Stimulated activated CD8-positive, alpha-beta memory T cell treated with anti-CD3 and anti-CD28 coated beads, Interleukin-7, amount 100 ng/mL, for 4 hours (primary cell): Measurements from ENCODE around the gene CNEP1R1.
"Not testable (repeated sequence)": the region's sequence is repeated elsewhere in the genome, so short reads cannot be mapped to it uniquely, and the experiment has no call there.

Experiments used
- DNase-seq, 2 donors: peaks; one replicate each; pipeline ENCODE4 v3.0.0-alpha.2; 2020; ENCODE audit warnings: low read depth in 2 of 2

CNEP1R1 gene, protein sequence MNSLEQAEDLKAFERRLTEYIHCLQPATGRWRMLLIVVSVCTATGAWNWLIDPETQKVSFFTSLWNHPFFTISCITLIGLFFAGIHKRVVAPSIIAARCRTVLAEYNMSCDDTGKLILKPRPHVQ

DNA sequence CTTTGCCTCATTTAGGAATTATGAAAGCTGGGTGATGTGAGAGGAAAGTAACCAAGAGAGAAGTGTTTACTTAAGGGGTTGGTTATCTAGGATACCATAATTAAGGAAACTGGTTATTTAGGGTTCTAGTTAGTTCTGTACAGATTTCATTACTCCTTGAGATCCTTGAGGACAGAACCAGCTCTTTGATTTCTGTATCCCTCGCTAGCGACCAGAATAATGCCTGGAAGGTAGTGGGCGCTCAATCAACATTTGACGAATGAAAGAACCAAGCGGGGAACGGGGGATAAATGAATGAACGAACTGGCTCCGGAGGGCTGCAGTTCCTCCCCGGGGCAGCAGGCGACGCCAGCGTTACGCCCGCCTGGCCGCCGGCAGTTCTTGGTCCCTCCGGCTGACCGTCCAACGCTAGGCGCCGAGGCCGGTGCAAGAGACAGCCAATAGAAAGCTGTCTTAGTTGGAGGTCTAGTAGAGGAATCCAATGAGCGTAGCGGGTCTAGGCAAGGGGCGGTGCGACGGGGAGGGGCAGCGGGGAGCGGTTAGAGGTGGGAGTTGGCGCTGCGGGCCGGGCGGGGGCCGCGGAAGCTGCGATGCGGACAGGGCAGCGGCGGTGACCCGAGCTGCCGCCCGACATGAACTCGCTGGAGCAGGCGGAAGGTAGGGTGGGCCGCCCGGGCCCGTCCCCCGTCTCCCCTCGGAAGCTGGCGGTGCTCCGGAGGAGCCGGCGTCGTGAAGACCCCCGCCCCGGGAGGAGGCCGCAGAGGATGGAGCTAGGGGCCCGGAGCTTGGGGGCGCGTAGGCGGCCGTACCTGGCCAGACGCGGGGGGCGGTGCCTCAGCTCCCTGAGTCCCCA, at the start of gene CNEP1R1:
Gene CNEP1R1 (plus strand): TSS at position 542 of the 853 bp plus-strand sequence. CDS start 91 bp downstream, at position 633.
- DNase-seq, result peak; percentile 86 to 87

DNA sequence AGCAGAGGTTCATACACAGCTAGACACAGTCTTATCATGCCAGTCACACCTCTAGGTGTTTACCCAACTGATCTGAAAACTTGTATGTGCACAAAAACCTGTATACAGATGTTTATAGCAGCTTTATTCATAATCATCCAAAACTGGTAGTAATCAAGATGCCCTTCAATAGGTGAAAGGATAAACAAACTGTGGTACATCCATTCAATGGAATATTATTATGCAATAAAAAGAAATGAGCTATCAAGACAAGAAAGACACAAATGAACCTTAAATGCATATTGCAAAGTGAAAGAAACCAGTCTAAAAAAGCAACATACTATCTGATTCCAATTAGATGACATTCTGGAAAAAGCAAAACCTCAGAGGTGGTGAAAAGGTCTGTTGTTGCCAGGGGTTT, 47.6 kb upstream of the CNEP1R1 start:
- DNase-seq, result no peak

DNA sequence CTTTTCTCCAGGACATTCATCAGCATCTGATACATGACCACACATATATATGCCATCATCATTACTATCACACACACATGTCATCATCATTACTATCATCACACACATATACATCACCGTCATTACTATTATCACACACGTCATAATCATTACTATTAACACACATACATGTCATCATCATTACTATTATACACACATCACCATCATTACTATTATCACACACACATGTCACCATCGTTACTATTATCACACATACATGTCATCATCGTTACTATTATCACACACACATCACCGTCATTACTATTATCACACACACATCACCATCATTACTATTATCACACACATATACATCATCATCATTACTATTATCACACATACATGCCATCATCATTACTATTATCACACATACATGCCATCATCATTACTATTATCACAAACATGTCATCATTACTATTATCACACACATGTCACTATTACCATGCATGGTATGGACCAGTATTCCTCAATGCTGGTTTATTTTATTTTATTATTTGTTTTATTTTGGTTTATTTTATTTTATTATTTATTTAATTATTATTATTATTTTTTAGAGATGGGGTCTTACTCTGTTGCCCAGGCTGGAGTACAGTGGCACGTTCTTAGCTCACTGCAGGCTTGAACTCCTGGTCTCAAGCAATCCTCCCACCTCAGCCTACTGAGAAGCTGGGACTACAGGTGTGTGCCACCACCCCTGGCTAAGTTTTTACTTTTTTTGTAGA, 46.3 kb upstream of the CNEP1R1 start:
- no peak for DNase-seq

DNA sequence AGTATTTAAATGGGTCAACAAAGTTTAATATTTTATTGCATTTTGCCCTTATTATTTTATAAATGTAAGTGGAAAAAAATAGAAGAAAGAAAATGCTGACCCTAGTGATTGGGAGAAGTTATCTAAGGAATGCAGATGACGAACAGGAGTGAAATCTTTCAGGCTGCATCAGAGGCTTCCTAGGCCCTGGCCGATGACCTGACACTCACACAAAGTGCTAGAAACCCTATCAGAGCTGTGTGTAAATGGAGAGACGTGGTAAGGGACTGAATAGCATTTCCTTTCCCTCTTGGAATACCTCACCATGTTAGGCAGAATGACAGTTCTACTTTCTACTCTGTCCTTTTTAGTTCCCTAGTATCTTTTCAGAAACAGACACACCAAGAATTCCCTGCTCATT, 44.9 kb upstream of the CNEP1R1 start:
- no peak for DNase-seq

DNA sequence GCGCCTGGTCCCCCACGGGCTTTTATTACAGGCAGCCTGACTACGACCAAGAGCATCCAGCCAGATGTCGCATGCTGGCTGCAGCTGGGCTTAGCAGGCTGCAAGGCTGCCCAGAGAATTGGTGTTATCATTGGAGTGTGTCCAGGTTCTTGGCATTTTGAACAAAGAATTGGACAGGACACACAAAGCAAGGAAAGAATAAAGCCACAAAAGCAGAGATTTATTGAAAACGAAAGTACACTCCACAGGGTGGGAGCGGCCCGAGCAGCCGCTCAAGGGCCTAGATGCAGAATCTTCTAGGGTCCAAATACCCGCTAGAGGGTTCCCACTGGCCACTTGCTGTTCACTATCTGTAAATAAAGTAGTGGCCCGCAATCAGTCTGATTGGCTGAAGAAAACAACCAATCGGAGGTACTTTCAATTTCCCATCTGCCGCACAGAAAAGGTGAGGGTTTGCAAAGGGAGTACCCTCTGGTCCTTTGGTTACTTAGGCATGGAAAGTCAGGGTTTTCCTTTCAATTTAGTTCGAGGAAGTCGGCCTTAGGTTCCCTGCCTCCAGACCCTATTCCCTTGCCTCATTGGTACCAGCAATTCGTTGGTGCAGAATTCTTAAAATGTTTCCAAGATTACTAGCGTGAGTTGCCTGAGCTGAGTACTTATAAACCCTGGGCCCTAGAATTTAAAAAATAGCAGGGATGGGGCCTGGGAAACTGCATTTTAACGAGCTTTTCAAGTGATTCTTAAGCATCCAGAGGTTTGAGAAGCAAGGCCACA, 38.5 kb upstream of the CNEP1R1 start:
- DNase-seq, result no peak

DNA sequence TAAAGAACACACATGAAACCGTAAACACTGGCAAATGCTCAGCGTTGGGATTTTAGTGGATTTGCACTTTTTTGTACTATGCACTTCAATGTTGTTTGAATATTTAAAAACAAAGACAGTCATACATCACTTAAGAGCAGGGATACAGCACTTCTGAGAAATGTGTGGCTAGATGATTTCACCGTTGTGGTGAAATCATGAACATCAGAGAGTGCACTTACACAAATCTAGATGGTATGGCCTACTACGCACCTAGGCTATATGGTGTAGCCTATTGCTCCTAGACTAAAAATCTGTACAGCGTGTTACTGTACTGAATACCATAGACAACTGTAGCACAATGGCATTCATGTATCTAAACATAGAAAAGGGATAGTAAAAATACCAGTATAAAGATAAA, 37.6 kb upstream of the CNEP1R1 start:
- no peak for DNase-seq

DNA sequence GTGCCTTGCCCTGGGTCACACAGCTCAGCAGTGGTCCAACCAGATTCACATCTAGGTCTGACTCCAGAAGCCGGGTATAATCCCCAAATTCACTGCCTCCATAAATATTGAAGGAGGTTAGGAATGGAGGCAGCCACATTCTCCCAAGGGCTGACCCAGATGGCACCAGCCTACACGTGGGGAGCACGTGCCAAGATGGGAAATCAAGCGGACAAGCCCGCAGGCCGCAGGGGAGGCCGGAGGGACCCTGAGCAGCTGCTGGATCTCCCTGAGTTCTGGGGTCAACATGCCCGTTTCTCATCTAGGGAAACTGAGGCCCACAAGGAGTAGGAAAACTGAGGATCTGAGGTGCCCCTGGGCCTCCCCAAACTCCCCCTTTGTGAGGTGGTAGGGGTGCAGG, 32.2 kb upstream of the CNEP1R1 start:
- no peak for DNase-seq

DNA sequence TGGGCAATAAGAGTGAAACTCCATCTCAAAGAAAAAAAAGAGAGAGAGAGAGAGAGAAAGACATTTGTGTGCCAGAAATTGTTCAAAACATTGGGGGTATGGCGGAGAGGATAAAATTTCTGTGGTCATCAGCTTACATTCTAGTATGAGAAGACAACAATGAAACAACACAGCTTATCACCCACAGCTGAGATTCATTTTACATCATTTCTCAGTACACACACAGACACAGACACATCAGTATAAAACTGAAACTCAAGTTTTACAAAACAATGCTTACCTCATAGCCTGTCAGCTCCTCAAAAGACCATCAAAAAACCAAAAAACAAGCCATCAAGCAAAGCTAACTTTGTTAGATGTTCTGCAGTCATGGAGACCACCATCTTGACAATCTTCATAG, 31.4 kb upstream of the CNEP1R1 start:
- DNase-seq, result no peak

DNA sequence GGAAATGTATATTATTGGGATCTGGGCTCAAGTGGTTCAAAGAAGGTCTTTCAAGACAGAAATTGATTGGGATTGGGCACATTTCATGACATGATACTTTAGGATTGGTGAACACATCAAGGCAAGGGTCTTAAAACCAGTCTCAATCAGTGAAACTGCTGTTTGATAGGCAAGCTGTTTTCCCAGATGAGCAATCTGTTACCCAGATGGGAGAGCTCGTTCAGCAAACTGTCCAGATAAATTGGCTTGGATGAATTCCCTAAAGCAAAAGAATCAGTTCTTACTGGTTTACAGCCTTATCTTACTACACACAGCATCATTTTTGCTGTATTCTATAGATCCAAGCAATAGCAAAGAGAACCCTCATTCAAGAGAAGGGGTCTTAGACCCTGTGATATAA, 31.0 kb upstream of the CNEP1R1 start:
- no peak for DNase-seq

DNA sequence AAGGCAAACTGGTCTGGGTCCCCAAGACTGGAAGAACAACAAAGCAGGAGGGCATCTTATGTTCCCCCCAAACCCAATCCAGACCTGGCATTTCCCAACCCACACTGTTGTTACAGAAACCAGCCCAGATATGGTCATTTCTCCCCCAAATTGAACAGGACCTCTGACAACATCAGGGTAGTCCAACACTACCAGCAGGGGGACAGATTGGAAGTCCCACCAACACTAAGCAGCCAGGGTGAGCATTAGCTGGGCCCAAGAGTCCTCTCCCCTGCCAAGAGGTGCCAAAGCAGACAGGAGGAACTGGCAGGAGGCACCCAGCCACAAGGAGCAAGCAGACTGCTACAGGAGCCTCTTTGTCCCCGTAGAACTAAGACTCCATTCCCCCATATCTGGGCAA, 29.3 kb upstream of the CNEP1R1 start:
- DNase-seq, result no peak

DNA sequence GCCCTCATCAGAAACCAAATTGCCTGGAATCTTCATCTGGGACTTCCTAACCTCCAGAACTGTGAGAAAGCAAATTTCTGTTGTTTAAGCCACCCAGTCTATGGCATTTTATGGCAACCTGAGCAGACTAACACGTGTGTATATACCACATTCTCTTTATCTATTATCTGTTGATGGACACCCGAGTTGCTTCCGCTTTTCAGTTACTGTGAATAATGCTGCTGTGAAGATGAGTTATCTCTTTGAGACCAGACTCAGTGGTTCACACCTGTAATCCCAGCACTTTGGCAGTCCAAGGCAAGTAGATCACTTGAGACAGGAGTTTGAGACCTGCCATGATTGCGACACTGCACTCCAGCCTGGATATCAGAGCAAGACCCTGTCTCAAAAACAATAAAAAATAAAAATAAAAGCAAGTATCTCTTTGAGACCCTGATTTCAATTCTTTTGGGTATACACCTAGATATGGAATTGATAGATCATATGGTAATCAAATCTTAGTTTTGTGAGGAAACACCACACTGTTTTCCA, 27.2 kb upstream of the CNEP1R1 start:
- no peak for DNase-seq

DNA sequence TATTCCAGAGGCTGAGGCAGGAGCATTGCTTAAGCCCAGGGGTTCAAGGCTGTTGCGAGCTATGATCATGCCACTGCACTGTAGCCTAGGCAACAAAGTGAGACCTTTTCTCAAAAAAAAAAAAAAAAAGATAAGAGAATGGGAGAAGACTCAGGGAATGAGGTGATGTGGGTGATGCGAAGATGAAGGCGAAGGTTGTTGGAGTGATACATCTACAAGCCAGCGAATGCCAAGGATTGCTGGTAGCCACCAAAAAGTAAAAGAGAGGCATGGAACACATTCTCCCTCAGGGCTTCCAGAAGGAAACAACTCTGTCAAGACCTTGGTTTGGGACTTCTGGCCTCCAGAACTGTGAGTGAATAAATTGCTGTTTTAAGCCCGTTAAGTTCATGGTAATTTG, 26.0 kb upstream of the CNEP1R1 start:
- no peak for DNase-seq

DNA sequence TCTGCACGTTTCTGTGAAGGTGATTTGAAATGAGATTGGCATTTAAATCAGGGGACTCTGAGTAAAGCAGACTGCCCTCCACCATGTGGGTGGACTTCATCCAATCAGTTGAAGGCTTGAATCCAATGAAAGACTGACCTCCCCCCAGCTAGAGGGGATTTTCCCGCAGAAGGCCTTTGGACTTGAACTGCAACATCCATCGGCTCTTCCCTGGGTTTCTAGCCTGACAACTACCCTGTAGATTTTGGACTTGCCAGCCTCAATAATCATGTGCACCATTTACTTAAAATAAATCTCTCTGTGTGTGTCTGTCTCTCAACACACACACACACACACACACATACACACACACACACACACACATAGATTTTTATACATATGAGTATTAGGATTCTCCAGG, 23.9 kb upstream of the CNEP1R1 start:
- no peak for DNase-seq

DNA sequence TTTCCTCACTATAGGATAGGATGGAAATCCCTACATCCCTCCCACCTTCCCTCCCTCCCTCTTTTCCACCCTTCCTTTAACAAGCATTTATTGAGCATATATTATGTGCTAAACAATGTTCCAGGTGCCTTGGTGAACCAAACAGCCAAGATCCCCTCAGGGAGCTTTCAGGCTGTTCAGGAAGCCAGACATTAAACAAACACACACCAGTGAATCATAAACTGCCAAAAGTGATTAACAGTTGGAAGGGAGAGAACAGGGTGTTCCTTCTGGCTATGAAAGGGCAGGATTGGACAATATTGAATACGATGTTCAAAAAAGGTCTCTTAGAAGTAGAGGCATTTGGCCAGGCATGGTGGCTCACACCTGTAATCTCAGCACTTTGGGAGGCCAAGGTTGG, 22.8 kb upstream of the CNEP1R1 start:
- DNase-seq, result no peak

DNA sequence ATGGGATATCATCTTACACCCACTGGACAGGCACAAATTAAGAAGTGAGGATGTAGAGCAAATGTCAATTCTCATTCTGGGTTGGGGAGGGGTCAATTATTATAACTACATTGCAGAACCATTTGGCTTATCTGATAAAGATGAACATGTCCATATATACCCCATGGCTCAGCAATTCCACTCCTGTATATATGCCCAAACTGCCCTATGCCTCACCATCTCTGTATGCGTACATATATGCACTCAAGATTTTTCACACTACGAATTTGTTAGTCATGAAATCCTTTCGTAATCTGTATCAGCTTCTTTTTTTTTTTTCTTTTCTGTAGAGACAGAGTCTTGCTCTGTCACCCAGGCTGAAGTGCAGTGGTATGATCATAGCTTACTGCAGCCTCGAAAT, 20.8 kb upstream of the CNEP1R1 start:
- DNase-seq, result no peak

DNA sequence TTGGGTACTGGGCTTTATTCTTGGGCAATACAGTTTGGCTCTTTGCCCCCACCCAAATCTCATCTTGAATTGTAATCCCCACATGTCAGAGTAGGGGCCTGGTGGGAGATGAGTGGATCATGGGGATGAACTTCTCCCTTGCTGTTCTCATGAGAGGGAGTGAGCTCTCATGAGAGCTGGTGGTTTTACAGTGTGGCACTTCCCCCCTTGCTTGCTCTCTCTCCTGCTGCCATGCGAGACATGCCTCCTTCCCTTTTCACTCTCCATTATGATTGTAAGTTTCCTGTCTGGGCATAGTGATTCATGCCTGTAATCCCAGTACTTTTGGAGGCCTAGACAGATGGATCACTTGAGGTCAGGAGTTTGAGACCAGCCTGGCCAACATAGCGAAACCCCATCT, 18.1 kb upstream of the CNEP1R1 start:
- no peak for DNase-seq

DNA sequence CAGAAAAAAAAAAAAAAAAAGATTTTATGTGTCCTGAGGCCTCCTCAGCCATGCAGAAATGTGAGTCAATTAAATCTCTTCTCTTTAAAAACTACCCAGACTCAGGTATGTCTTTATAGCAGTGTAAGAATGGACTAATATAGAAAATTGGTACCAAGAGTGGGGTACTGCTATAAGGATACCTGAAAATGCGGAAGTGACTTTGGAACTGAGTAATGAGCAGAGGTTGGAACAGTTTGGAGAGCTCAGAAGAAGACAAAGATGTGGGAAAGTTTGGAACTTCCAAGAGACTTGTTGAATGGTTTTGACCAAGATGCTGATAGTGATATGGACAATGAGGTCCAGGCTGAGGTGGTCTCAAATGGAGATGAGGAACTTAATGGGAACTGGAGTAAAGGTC, 17.3 kb upstream of the CNEP1R1 start:
- no peak for DNase-seq

DNA sequence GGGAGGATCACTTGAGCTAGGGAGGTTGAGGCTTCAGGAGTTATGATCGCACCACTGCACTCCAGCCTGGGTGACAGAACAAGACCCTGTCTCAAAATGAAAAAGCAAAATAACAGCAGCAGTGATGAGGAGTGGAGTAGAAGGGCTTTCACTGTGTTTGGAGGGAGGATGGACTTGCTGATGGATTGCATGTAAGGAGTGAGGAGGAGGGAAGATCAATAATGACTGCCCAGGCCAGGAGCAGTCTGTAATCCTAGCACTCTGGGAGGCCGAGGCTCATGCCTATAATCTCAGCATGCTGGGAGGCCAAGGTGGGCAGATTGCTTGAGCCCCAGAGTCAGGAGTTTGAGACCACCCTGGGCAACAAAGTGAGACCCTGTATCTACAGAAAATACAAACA, 14.8 kb upstream of the CNEP1R1 start:
- DNase-seq, result no peak

DNA sequence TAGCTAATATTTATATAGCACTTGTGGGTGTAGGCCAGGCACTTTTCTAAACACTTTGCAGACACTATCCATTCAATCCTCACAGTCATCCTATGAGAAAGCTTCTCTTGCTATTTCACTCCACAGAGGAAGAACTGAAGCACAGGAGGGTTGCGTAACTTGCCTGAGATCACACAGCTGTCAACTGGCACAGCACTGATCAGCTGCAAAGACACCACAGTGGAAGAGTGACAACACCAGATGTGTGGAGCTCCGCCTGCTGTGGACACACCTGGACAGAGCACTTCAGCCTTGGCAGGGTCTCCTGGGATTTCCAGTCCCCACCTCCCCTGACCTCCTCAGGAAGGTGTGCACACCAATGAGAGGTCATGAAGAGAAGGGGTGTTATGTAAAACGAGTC, 13.3 kb upstream of the CNEP1R1 start:
- no peak for DNase-seq

DNA sequence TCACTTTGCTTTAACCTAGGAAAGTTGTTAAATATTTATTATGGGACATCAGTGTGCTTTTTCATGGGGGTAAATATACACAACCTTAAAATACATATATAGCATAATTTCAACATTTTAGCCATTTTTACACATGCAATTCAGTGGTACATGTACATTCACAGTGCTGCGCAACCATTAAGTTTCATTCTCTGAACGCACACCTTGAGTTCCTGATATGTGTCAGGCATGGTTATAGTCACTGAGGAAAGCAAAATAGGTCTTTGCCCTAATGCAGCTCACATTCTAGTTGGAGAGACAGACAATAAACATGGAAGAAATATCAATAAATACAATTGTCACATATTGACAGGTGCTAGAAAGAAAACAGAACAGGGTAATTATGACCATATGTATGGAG, 12.8 kb upstream of the CNEP1R1 start:
- DNase-seq, result no peak

DNA sequence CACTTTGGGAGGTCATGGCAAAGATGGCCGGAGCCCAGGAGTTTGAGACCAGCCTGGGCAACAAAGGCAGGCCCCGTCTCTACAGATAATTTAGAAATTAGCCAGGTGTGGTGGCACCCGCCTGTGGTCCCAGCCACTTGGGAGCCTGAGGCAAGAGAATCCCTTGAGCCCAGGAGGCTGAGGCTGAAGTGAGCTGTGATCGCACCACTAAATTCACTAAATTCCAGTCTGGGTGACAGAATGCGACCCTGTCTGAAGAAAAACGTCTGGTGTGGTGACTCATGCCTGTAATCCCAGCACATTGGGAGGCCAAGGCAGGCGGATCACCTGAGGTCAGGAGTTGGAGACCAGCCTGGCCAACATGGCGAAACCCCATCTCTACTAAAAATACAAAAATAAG, 10.8 kb upstream of the CNEP1R1 start:
- not testable (repeated sequence) for DNase-seq

DNA sequence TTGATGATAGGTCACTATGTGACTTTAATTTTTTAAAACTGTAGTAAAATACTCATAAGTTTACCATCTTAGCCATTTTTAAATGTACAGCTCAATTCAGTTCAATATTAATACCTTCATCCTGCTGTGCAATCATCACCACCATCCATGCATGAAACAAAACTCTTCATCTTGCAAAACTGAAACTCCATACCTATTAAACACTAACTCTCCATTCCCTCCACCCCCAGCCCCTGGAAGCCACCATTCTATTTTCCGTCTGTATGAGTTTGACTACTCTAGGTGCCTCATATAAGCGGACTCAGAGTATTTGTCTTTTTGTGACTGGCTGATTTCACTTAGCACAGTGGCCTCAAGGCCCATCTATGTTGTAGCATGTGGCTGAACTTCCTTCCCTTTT, 9.4 kb upstream of the CNEP1R1 start:
- no peak for DNase-seq
